GM21390 (cell line): ENCODE measurements around the gene DHX16.
A peak's percentile ranks its signal among the peaks of the same experiment; 100 is the strongest.

Experiments
- ATAC-seq: cut with Tn5 transposase; IDR thresholded peaks from one replicate; pipeline ENCODE4 v1.9.1; 2021; ENCODE audit not compliant: unreplicated experiment

DHX16 gene

GRCh38 chr6:30696432-30696831, 23.6 kb upstream of the DHX16 start:
- no peak for ATAC-seq

- ATAC-seq: no peak
Observed at GRCh38 chr6:30691208-30691847, 18.5 kb upstream of the DHX16 start.

GRCh38 chr6:30690403-30691207, 17.8 kb upstream of the DHX16 start, which contains the start of gene NRM:
Gene NRM (minus strand): TSS chr6:30690984. CDS start chr6:30690974, 10 bp downstream.
- ATAC-seq: peak; percentile 25

- ATAC-seq: no peak
Observed at GRCh38 chr6:30689985-30690384, 17.2 kb upstream of the DHX16 start.

GRCh38 chr6:30689022-30689865, 16.4 kb upstream of the DHX16 start:
- no peak for ATAC-seq

- ATAC-seq: no peak
Observed at GRCh38 chr6:30688569-30688968, 15.8 kb upstream of the DHX16 start.

GRCh38 chr6:30687659-30688431, 15.0 kb upstream of the DHX16 start:
- no peak for ATAC-seq

- ATAC-seq: peak; percentile 42
Observed at GRCh38 chr6:30686908-30687658, 14.3 kb upstream of the DHX16 start.

- no peak for ATAC-seq
Observed at GRCh38 chr6:30686009-30686907, 13.5 kb upstream of the DHX16 start, which contains the start of gene PPP1R18. Gene PPP1R18 (minus strand): TSS chr6:30686645. CDS start chr6:30686018, 627 bp downstream.

- no peak for ATAC-seq
Observed at GRCh38 chr6:30685157-30686008, 12.6 kb upstream of the DHX16 start.

- ATAC-seq: no peak
Observed at GRCh38 chr6:30684386-30685156, 11.8 kb upstream of the DHX16 start.

GRCh38 chr6:30683980-30684338, 11.2 kb upstream of the DHX16 start:
- ATAC-seq: no peak

- ATAC-seq: no peak
Observed at GRCh38 chr6:30683183-30683979, 10.6 kb upstream of the DHX16 start.

- peak; percentile 39 for ATAC-seq
Observed at GRCh38 chr6:30682143-30683117, 9.6 kb upstream of the DHX16 start.

- no peak for ATAC-seq
Observed at GRCh38 chr6:30681766-30682142, 8.9 kb upstream of the DHX16 start.
